ENCODE measurements around the gene TNFRSF18.

DNA sequence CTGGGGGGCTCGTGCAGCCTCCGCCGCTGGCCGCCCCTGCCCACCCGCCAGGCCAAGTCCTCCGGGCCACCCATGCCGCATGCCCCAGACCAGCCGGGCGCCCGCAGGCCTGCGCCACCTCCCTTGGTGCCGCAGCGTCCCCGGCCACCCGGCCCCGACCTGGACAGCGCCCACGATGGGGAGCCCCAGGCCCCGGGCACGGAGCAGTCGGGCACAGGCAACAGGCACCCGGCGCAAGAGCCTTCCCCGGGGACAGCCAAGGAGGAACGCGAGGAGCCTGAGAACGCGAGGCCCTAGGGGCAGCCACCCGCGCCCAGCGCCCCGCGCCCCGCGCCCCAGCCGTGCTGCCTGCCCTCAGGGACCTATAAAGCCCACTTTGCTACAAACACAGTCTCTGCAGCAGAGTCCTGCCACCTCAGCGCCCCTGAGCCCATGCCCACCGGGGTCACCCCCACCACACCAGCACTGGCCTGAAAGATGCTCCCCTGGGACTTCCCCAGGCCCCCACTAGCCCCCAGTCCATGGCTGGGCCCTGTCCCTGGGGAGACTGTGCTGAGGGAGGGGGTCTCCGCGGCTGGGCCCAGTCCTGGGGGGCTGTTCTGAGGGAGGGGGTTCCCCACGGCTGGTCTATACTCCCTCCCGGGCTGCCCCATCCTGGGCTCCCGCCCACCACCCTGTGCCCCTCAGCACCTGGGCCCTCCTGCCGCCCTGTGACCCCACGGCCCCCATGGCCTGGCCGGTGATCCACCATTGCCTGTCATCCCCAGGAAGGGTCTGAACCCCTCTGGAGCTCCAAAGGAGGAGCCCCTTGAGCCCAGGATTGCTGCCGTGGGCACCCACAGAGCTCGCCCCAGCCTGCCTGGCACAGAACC lies 8.6 kb downstream of the TNFRSF18 start:
- TF ChIP-seq, protein P1, sequence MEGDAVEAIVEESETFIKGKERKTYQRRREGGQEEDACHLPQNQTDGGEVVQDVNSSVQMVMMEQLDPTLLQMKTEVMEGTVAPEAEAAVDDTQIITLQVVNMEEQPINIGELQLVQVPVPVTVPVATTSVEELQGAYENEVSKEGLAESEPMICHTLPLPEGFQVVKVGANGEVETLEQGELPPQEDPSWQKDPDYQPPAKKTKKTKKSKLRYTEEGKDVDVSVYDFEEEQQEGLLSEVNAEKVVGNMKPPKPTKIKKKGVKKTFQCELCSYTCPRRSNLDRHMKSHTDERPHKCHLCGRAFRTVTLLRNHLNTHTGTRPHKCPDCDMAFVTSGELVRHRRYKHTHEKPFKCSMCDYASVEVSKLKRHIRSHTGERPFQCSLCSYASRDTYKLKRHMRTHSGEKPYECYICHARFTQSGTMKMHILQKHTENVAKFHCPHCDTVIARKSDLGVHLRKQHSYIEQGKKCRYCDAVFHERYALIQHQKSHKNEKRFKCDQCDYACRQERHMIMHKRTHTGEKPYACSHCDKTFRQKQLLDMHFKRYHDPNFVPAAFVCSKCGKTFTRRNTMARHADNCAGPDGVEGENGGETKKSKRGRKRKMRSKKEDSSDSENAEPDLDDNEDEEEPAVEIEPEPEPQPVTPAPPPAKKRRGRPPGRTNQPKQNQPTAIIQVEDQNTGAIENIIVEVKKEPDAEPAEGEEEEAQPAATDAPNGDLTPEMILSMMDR (optimal IDR thresholded peaks at IDR 0.05 in 1 of 3, IDR thresholded peaks at IDR 0.05 in 1 of 3, conservative IDR thresholded peaks at IDR 0.05 in 1 of 3; ENCODE audit: extremely low read depth in 1 of 3, insufficient read depth in 2 of 3, low read length in 3 of 3), result no peak
- no peak for TF ChIP-seq EZH2 (IDR thresholded peaks at IDR 0.05; ENCODE audit: low read length)

Measured in keratinocyte (primary cell).